HepG2 (cell line): ENCODE data around the gene FLT3LG. TPM values are rescaled to one million over a fixed set of nuclear protein-coding genes. Genes with fewer than 3 reads are reported as not detected.
A peak's percentile ranks its signal among the peaks of the same experiment; 100 is the strongest.

Experiments
- ARID3A ChIP-seq: IDR thresholded peaks from 2 replicates; pipeline ENCODE4 v1.6.1; 2012; ENCODE audit warnings: low read depth, low read length, improper control_type of control experiment
- ASH2L ChIP-seq: fragments of 300-600, 200-600 bp; sonication (generic); IDR thresholded peaks from 2 replicates; pipeline ENCODE4 v1.7.0; 2017; ENCODE audit warnings: low read depth, mild to moderate bottlenecking, moderate library complexity, mixed read lengths, low read length; ENCODE audit not compliant: insufficient read length
- CCAR2 ChIP-seq: fragments of 200-400 bp; formaldehyde crosslinking; optimal IDR thresholded peaks from 2 replicates; pipeline ENCODE3; 2018; ENCODE audit warnings: low read depth, mild to moderate bottlenecking, low read length, moderate library complexity
- CTCF ChIP-seq: sonication (generic); formaldehyde crosslinking; IDR thresholded peaks from 2 replicates; pipeline ENCODE4 v1.5.0; 2020; ENCODE audit warnings: mild to moderate bottlenecking, missing genetic modification reagents, moderate library complexity
- ELF3 ChIP-seq: IDR thresholded peaks from 2 replicates; pipeline ENCODE4 v1.6.1; 2016; ENCODE audit warnings: missing genetic modification reagents, missing compliant biosample characterization
- ELF4 ChIP-seq: sonication (generic); formaldehyde crosslinking; IDR thresholded peaks from 2 replicates; pipeline ENCODE4 v1.5.0; 2020; ENCODE audit warnings: missing genetic modification reagents, mild to moderate bottlenecking, moderate library complexity, borderline replicate concordance
- ERF ChIP-seq: IDR thresholded peaks from 2 replicates; pipeline ENCODE4 v1.6.1; 2018; ENCODE audit warnings: missing biosample characterization, missing genetic modification reagents
- JUNB ChIP-seq: sonication (generic); formaldehyde crosslinking; IDR thresholded peaks from 2 replicates; pipeline ENCODE4 v1.8.0; 2022; ENCODE audit warnings: missing genetic modification reagents, mild to moderate bottlenecking, borderline replicate concordance
- KAT7 ChIP-seq: IDR thresholded peaks from 2 replicates; pipeline ENCODE4 v1.6.1; 2018; ENCODE audit warnings: borderline replicate concordance, missing compliant biosample characterization
- KDM1A ChIP-seq: IDR thresholded peaks from 2 replicates; pipeline ENCODE4 v1.6.1; 2016; ENCODE audit warnings: missing compliant biosample characterization
- MTA1 ChIP-seq: sonication (generic); formaldehyde crosslinking; IDR thresholded peaks from 2 replicates; pipeline ENCODE4 v1.4.0; 2020; ENCODE audit warnings: missing genetic modification reagents, mild to moderate bottlenecking, borderline replicate concordance
- PHB2 ChIP-seq: fragments of 450-650 bp; IDR thresholded peaks from 2 replicates; pipeline ENCODE4 v1.6.1; 2018; ENCODE audit not compliant: partially characterized antibody
- SNAPC2 ChIP-seq: sonication (generic); formaldehyde crosslinking; IDR thresholded peaks from 2 replicates; pipeline ENCODE4 v1.8.1; 2022; ENCODE audit warnings: mild to moderate bottlenecking, missing genetic modification reagents
- SRY ChIP-seq: sonication (generic); formaldehyde crosslinking; IDR thresholded peaks from 2 replicates; pipeline ENCODE4 v1.8.0; 2022; ENCODE audit warnings: mild to moderate bottlenecking, missing genetic modification reagents
- SYNCRIP ChIP-seq: fragments of 200-400 bp; formaldehyde crosslinking; IDR thresholded peaks from 2 replicates; pipeline ENCODE4 v1.6.1; 2018; ENCODE audit warnings: mild to moderate bottlenecking, low read depth, low read length; ENCODE audit not compliant: insufficient read depth
- TCF7 ChIP-seq: sonication (generic); IDR thresholded peaks from 2 replicates; pipeline ENCODE4 v1.6.1; 2016; ENCODE audit warnings: antibody characterized with exemption, low read depth
- TSC22D2 ChIP-seq: sonication (generic); formaldehyde crosslinking; IDR thresholded peaks from 2 replicates; pipeline ENCODE4 v1.5.1; 2020; ENCODE audit warnings: missing genetic modification reagents, mild to moderate bottlenecking, borderline replicate concordance
- U2AF2 ChIP-seq: fragments of 200-400 bp; formaldehyde crosslinking; IDR thresholded peaks from 2 replicates; pipeline ENCODE4 v1.6.1; 2017; ENCODE audit warnings: low read depth, mild to moderate bottlenecking, low read length
- ZFP82 ChIP-seq: sonication (generic); formaldehyde crosslinking; IDR thresholded peaks from 2 replicates; pipeline ENCODE4 v1.5.1; 2020; ENCODE audit warnings: mild to moderate bottlenecking, missing genetic modification reagents, borderline replicate concordance
- ZIK1 ChIP-seq: sonication (generic); formaldehyde crosslinking; IDR thresholded peaks from 2 replicates; pipeline ENCODE4 v1.5.0; 2020; ENCODE audit warnings: mild to moderate bottlenecking, low read depth, missing genetic modification reagents, borderline replicate concordance
- ZMYM2 ChIP-seq: sonication (generic); formaldehyde crosslinking; IDR thresholded peaks from 2 replicates; pipeline ENCODE4 v1.8.0; 2022; ENCODE audit warnings: mild to moderate bottlenecking, missing genetic modification reagents
- ZNF672 ChIP-seq: sonication (generic); formaldehyde crosslinking; IDR thresholded peaks from 2 replicates; pipeline ENCODE4 v1.8.1; 2022; ENCODE audit warnings: missing genetic modification reagents
- ZNF7 ChIP-seq: IDR thresholded peaks from 2 replicates; pipeline ENCODE4 v1.6.1; 2016; ENCODE audit warnings: missing biosample characterization, missing genetic modification reagents
- ZNF713 ChIP-seq: sonication (generic); formaldehyde crosslinking; IDR thresholded peaks from 2 replicates; pipeline ENCODE4 v1.4.0; 2020; ENCODE audit warnings: mild to moderate bottlenecking, missing genetic modification reagents
- ZNF772 ChIP-seq: sonication (generic); formaldehyde crosslinking; IDR thresholded peaks from 2 replicates; pipeline ENCODE4 v1.5.0; 2020; ENCODE audit warnings: mild to moderate bottlenecking, missing genetic modification reagents
- polyA plus RNA-seq, 8 experiments: library from polyadenylated mRNA; depleted of rRNA in 3 of 8; stranded (reverse) in 7 of 8; unstranded in 1 of 8; fragments of >200 nt; fragmentation: Illumina TruSeq in 4 of 8; extraction: Trizol in 4 of 8; gene quantifications; 2 replicates each; pipeline versions ENCODE4 v1.2.1 to v1.2.3, GENCODE V29; 2011 to 2016; ENCODE audit warnings: low read depth in 4 of 8, missing spikeins in 1 of 8, mixed read lengths in 1 of 8; ENCODE audit not compliant: insufficient read depth in 1 of 8
- total RNA-seq, 5 experiments: library from RNA; depleted of rRNA; stranded (reverse); fragments of >200 nt; fragmentation: Illumina TruSeq; extraction: Trizol; gene quantifications; 2 replicates each; pipeline ENCODE4 v1.2.3, GENCODE V29; 2016; ENCODE audit warnings: low read depth in 1 of 5
- TF ChIP-seq, protein P1 (sequence below): IDR thresholded peaks from 2 replicates; pipeline ENCODE4 v1.6.1; 2016; ENCODE audit warnings: missing biosample characterization, missing genetic modification reagents, low read depth

Gene FLT3LG
- total and polyA plus RNA-seq, 2 of the 13 experiments (the other 11 are each of a cell fraction or from before 2014, with no cell fraction given) = 1.5 to 2.6 TPM

DNA sequence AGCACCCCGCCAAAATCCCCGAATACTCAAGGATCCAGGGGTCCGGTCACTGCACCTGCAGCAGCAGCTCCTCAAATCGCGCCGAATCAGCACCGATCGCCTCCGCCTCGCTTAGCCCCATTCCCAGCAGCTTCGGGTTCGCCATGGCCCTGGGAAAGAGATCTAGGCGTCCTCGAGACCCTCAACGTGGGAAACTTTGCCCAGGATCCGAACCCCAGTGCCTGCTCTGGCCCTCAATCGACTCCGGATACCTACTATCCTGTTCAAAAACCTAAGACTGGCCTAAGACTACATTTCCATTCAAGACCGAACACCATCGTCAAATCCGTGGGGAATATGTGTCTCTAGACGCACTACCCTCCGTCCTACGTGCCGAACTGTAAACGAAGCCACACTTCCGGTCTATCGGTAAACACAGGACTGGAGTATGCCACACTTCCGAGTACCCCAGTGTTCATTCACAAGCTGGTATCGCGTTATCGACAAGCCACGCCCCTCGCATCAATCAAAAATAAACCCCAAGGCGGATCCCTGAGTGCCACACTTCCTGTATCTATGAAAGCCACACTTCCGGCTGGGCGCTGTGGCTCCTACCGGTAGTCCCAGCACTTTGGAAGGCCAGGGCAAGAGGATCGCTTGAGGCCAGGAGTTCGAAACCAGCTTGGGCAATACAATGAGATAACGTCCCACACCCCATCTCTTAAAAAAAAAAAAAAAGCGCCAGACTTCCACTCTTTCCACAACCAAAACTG is 22.4 kb upstream of the FLT3LG start, which contains the start of gene PIH1D1 (continued):
- TF ChIP-seq ARID3A (peak; percentile 97), ELF4 (CRISPR knock-in tag) (peak; percentile 62; the same call in 1 of the 2 replicates), U2AF2 (no peak), CTCF (CRISPR knock-in tag) (peak; percentile 23; the same call in 1 of the 2 replicates), SRY (0 out of 2 replicates have a peak, but pooled peaks have one; percentile 36), ZNF7 (CRISPR knock-in tag) (no peak), MTA1 (CRISPR knock-in tag) (no peak), ERF (peak; percentile 68; the same call in 1 of the 2 replicates), ZNF772 (peak; percentile 63; the same call in 1 of the 2 replicates), KDM1A (CRISPR knock-in tag) (peak; percentile 51; the same call in 1 of the 2 replicates), ZFP82 (CRISPR knock-in tag) (peak; percentile 46; the same call in 1 of the 2 replicates), PHB2 (no peak), JUNB (no peak), CCAR2 (no peak), ZMYM2 (CRISPR knock-in tag) (peak; percentile 95), ASH2L (peak; percentile 64), ELF3 (CRISPR knock-in tag) (peak; percentile 83), ZNF713 (CRISPR knock-in tag) (no peak), ZNF672 (CRISPR knock-in tag) (no peak), ZIK1 (CRISPR knock-in tag) (0 out of 2 replicates have a peak, but pooled peaks have one; percentile 20), KAT7 (CRISPR knock-in tag) (peak; percentile 30; the same call in 1 of the 2 replicates), SNAPC2 (CRISPR knock-in tag) (peak; percentile 43; the same call in 1 of the 2 replicates), TSC22D2 (CRISPR knock-in tag) (peak; percentile 76; the same call in 1 of the 2 replicates), TCF7 (no peak), SYNCRIP (no peak)
- TF ChIP-seq, protein P1, sequence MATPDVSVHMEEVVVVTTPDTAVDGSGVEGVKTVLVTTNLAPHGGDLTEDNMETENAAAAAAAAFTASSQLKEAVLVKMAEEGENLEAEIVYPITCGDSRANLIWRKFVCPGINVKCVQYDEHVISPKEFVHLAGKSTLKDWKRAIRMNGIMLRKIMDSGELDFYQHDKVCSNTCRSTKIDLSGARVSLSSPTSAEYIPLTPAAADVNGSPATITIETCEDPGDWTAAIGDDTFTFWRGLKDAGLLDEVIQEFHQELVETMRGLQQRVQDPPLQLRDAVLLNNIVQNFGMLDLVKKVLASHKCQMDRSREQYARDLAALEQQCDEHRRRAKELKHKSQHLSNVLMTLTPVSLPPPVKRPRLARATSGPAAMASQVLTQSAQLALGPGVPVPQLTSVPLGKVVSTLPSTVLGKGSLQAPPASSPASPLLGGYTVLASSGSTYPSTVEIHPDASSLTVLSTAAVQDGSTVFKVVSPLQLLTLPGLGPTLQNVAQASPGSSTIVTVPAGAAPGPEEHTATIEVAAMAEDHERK (CRISPR knock-in tag) = peak; percentile 72; the same call in 1 of the 2 replicates
